Tibial artery (tissue), 4 donors: ENCODE measurements around the gene ST3GAL2.

Source experiments
- DNase-seq, 2 donors: peaks; one replicate each; pipeline ENCODE4 v3.0.0-alpha.2; 2019
- H3K27ac ChIP-seq, 2 donors: fragments of 200-600 bp; sonication (generic) in 1 of 2; 1 replicate in 1 of 2; 2 replicates in 1 of 2; pipeline ENCODE4 v1.5.1; 2018 to 2019; ENCODE audit warnings: mild to moderate bottlenecking in 1 of 2
- H3K27me3 ChIP-seq, 2 donors: fragments of 200-600 bp; sonication (generic) in 1 of 2; one replicate each; pipeline versions ENCODE4 v1.5.1 to v1.6.0; 2016 to 2019
- H3K36me3 ChIP-seq, 3 donors: fragments of 200-600 bp; sonication (generic) in 2 of 3; one replicate each; pipeline ENCODE4 v1.5.1; 2016 to 2019; ENCODE audit warnings: mild to moderate bottlenecking in 2 of 3
- H3K4me1 ChIP-seq, 4 donors: fragments of 200-600 bp; sonication (generic) in 2 of 4; 1 replicate in 3 of 4; 2 replicates in 1 of 4; pipeline ENCODE4 v1.5.1; 2016 to 2019
- H3K4me3 ChIP-seq, 2 donors: fragments of 200-600 bp; sonication (generic) in 1 of 2; 1 replicate in 1 of 2; 2 replicates in 1 of 2; pipeline ENCODE4 v1.5.1; 2018 to 2019; ENCODE audit warnings: mild to moderate bottlenecking in 2 of 2
- H3K9me3 ChIP-seq, 3 donors: fragments of 200-600 bp; sonication (generic) in 1 of 3; one replicate each; pipeline ENCODE4 v1.5.1; 2016 to 2019
- intact Hi-C: fragments of 100-400 bp; cut with DNase I; formaldehyde crosslinking; loops from one replicate; pipeline ENCODE4 v1.15.0; 2023; ENCODE audit warnings: low total_unique reads
- TF ChIP-seq, protein P1 (sequence below), 2 experiments: fragments of 200-600 bp in 1 of 2; fragments of 450-650 bp in 1 of 2; IDR thresholded peaks; one replicate each; pipeline ENCODE4 v1.5.1; 2017 to 2019; ENCODE audit warnings: antibody characterized with exemption in 2 of 2, mild to moderate bottlenecking in 1 of 2, moderate library complexity in 1 of 2

The ST3GAL2 gene

DNA sequence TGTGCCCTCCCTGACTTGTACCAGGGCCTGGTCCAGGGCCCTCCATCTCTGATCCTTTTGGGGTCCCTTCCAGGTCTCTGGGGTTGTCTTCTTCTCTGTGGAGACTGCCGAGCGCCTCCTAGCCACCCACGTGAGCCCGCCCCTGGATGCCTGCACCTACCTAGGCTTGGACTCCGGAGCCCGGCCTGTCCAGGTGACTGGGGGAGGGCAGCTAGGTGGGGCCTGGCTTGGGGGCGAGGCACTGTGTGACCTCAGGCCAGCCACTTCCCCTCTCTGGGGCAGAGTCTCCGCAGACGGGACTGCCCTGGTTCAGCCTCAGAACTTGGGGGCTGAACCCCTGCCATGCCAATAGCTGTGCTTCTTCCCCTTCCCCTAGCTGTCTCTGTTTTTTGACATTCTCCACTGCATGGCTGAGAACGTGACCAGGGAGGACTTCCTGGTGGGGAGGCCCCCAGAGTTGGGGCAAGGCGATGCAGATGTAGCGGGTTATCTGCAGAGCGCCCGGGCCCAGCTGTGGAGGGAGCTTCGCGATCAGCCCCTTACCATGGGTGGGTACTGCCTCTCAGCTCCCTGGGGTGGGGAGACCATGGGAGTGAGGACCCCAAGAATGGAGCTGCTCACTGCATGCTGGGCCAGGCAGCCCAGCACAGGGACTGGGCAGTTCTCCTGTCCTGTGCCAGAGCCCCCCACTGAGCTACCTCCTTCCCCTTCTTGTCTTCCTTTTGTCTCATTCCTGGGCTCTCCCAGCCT is 30.1 kb upstream of the ST3GAL2 start:
- no peaks in the 10 kb centered on the region for H3K4me1 ChIP-seq
- no peak for DNase-seq
- no peaks in the 10 kb centered on the region for H3K27me3 ChIP-seq
- TF ChIP-seq, protein P1, sequence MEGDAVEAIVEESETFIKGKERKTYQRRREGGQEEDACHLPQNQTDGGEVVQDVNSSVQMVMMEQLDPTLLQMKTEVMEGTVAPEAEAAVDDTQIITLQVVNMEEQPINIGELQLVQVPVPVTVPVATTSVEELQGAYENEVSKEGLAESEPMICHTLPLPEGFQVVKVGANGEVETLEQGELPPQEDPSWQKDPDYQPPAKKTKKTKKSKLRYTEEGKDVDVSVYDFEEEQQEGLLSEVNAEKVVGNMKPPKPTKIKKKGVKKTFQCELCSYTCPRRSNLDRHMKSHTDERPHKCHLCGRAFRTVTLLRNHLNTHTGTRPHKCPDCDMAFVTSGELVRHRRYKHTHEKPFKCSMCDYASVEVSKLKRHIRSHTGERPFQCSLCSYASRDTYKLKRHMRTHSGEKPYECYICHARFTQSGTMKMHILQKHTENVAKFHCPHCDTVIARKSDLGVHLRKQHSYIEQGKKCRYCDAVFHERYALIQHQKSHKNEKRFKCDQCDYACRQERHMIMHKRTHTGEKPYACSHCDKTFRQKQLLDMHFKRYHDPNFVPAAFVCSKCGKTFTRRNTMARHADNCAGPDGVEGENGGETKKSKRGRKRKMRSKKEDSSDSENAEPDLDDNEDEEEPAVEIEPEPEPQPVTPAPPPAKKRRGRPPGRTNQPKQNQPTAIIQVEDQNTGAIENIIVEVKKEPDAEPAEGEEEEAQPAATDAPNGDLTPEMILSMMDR (IDR thresholded peaks at IDR 0.05), result no peak
- intact Hi-C loops, result no loop called here
- H3K9me3 ChIP-seq, result no peaks in the 10 kb centered on the region
- H3K36me3 ChIP-seq, result peaks cover 32 to 97% (median 72%) of the 10 kb centered on the region in 3 donors
- no peak overlapping the region for H3K4me3 ChIP-seq
- H3K27ac ChIP-seq, result no peak overlapping the region

- intact Hi-C loops, result no loop called here
- Histone ChIP-seq H3K4me3 (no peak overlapping the region), H3K4me1 (no peaks in the 10 kb centered on the region), H3K27ac (no peak overlapping the region), H3K36me3 (peaks cover 34 to 94% (median 68%) of the 10 kb centered on the region in 3 donors), H3K27me3 (no peaks in the 10 kb centered on the region), H3K9me3 (no peaks in the 10 kb centered on the region)
- no peak for DNase-seq
- TF ChIP-seq, protein P1 (IDR thresholded peaks at IDR 0.05), result no peak
Measured at GRCh38 chr16:70467608-70468007, 28.7 kb upstream of the ST3GAL2 start.

DNA sequence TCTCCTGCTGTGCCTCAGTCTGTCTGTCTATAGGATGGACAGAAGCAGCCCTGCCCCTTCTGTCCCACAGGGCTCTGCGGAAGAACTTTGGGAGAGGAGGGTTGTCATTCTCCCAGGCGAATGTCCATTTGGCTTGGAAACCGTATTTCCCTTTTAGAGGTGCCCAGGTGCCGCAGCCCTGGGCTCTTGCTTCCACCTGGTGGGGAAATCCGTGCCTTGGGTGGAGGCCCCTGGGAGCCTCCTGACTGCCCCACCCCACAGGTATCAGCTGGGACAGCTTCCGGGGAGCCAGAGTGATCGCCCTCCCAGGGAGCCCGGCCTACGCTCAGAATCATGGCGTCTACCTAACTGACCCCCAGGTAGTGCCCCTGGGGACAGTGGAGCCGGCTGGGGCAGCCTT is 28.2 kb upstream of the ST3GAL2 start:
- TF ChIP-seq, protein P1 (IDR thresholded peaks at IDR 0.05), result no peak
- DNase-seq, result no peak
- Histone ChIP-seq H3K36me3 (peaks cover 34 to 89% (median 63%) of the 10 kb centered on the region in 3 donors), H3K27ac (no peak overlapping the region), H3K27me3 (no peaks in the 10 kb centered on the region), H3K4me3 (no peak overlapping the region), H3K4me1 (no peaks in the 10 kb centered on the region), H3K9me3 (no peaks in the 10 kb centered on the region)
- intact Hi-C loops, result no loop called here

GRCh38 chr16:70466805-70467076 is 27.8 kb upstream of the ST3GAL2 start:
- no peak for DNase-seq
- H3K27me3 ChIP-seq, result no peaks in the 10 kb centered on the region
- no peak overlapping the region for H3K4me3 ChIP-seq
- no peak overlapping the region for H3K27ac ChIP-seq
- no peaks in the 10 kb centered on the region for H3K4me1 ChIP-seq
- no peaks in the 10 kb centered on the region for H3K9me3 ChIP-seq
- H3K36me3 ChIP-seq, result peaks cover 34 to 86% (median 59%) of the 10 kb centered on the region in 3 donors
- intact Hi-C loops, result no loop called here
- TF ChIP-seq, protein P1 (IDR thresholded peaks at IDR 0.05), result no peak

DNA sequence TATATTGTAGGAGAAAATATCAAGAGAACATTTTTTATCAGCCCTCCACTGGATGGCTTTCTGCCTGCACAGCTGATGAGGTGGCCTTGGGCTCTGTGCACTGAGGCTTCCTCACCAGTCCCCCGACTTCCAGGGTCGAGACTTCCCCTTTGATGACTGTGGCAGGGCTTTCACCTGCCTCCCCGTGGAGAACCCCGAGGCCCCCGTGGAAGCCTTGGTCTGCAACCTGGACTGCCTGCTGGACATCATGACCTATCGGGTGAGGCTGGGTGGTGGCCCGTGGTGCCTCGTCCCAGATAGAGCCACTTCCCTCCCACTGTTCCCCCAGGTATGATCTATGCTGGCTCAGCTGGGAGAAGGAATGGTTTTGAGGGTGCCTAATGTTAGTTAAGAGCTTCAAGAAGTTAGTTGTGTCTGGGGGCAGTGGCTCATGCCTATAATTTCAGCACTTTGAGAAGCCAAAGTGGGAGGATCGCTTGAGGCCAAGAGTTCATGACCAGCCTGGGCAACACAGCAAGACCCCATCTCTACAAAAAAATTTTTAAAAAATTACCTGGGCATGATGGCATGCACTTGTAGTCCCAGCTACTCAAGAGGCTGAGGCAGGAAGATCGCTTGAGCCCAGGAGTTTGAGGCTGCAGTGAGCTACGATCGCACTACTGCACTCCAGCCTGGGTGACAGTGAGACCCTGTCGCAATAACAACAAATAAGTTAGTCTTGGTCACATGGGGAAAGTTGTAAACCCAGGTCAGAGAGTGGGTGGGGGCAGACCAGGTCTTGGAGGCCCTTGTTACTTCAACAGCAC is 27.3 kb upstream of the ST3GAL2 start:
- Histone ChIP-seq H3K9me3 (no peaks in the 10 kb centered on the region), H3K4me3 (no peak overlapping the region), H3K36me3 (peaks cover 34 to 80% (median 57%) of the 10 kb centered on the region in 3 donors), H3K27me3 (no peaks in the 10 kb centered on the region), H3K27ac (no peak overlapping the region), H3K4me1 (no peaks in the 10 kb centered on the region)
- TF ChIP-seq, protein P1 (IDR thresholded peaks at IDR 0.05), result no peak
- intact Hi-C loops, result no loop called here
- DNase-seq, result no peak
